A673 (cell line): ENCODE measurements around the gene NEAT1.

ENCODE experiments used
- EZH2 ChIP-seq: fragments of 200-600 bp; sonication (generic); IDR thresholded peaks from 2 replicates; pipeline ENCODE4 v1.6.1; 2017; ENCODE audit warnings: borderline replicate concordance, low read depth, mild to moderate bottlenecking, mixed read lengths, antibody characterized with exemption, low read length; ENCODE audit not compliant: poor library complexity, severe bottlenecking
- TF ChIP-seq, protein P1 (sequence below): fragments of 300-800, 200-600 bp; sonication (generic); conservative IDR thresholded peaks from 2 replicates; pipeline ENCODE4 v1.5.1; 2017; ENCODE audit warnings: low read depth, mild to moderate bottlenecking, antibody characterized with exemption, low read length, moderate library complexity, mixed read lengths

GRCh38 chr11:65390099-65390941 lies 32.3 kb upstream of the NEAT1 start:
- TF ChIP-seq, protein P1, sequence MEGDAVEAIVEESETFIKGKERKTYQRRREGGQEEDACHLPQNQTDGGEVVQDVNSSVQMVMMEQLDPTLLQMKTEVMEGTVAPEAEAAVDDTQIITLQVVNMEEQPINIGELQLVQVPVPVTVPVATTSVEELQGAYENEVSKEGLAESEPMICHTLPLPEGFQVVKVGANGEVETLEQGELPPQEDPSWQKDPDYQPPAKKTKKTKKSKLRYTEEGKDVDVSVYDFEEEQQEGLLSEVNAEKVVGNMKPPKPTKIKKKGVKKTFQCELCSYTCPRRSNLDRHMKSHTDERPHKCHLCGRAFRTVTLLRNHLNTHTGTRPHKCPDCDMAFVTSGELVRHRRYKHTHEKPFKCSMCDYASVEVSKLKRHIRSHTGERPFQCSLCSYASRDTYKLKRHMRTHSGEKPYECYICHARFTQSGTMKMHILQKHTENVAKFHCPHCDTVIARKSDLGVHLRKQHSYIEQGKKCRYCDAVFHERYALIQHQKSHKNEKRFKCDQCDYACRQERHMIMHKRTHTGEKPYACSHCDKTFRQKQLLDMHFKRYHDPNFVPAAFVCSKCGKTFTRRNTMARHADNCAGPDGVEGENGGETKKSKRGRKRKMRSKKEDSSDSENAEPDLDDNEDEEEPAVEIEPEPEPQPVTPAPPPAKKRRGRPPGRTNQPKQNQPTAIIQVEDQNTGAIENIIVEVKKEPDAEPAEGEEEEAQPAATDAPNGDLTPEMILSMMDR: no peak
- no peak for TF ChIP-seq EZH2
